ENCODE measurements around the gene WDR82.

WDR82 gene

DNA sequence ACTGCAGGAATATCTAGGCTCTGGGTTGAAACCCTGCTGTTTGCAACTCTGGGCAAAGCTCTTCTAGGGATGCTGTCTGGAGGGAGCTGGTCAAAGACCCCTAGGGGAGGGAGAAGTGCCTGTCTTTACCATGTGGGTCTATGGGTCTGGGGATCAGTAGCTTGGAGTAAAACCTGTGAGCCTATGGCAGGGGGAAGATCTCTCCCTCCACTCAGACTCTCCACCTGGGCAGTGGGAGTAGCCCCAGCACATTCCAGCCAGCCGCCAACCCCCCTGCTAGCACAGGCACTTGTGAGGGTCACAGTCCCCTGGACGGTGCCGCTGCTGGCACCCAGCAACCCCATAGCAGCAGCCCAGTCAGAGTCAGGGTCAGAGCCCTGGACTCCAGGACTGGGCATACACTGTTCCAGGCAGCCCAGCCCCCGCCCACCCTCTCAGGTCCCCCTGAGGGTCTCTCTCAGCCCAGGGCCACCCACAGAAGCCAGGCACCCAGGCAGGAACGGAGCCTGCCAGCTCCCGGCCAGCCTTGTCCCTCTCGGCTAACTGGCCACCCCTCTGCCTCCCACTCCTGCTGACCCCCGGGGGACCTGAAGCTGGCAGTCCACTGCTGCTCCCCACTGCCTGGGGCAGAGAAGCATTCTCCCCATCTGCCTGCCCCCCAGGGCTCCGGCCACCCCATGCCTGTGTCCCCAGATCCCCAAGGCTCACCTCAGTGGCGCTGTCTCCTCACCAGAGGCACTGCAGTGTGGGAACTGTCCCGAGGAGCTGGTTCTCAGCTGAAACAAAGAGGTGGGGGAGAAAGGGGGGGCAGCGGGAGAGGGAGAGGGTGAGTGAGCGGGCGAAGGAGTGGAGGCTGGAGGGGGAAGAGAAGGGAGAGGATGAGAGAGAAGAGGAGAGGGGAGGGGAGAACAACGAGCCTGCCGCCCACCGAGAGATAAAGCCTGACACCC is 20.0 kb upstream of the WDR82 start:
- H3K4me1 ChIP-seq: no peaks in the 10 kb centered on the region
- DNase-seq (ENCODE audit: low spot score in 2 of 2): no peak
- H3K27me3 ChIP-seq (ENCODE audit: low read depth): peaks cover 11% of the 10 kb centered on the region
- no peaks in the 10 kb centered on the region for H3K9me3 ChIP-seq
- H3K4me3 ChIP-seq: no peak overlapping the region
- H3K36me3 ChIP-seq (replicated peaks): no peaks in the 10 kb centered on the region
- in situ Hi-C loops (cut with MboI; ENCODE audit: low sequenced_read_pairs): no loop called here

DNA sequence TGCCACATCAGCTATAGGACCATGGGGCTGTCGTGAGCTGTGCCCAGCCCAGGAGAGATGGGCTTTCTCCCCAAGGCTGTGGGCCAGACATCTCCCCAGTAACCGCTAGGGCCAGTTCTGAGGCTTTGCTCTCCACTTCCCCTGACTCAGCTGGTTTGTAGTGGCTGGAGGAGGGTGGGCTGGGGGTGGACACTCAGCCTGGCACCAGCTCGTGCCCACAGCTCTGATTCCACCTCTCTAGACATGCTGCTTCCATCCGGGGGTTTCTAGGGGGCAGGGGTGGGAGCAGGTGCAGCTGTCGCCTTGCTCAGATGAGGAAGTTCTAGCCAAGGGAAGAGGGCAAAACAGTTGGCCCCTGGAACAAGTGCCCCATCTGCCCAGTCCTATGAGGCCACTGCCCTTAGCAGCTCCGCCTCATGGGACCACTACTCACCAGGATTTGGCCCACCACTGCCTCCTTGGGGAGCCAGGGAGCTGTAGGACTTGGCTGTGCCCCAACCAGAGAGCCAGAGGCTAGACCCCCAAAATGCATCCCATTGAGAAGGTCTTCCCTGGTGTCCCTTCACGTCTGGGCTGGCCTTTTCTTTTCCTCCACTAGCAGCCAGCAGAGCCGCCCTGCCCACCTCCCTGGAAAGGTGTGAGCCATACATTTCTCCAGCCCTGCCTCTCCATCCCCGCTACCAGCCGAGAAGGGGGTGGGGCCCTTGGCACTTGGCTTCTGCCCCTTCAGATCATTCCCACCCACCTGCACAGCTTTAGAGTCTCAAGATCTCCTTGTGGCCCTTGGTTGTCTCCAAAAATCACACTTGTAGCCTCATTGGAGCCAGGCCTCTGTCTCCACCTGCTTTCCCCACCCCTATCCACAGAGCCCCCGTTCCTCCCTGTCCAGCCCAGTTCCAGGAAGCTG is 19.0 kb upstream of the WDR82 start:
- no peaks in the 10 kb centered on the region for H3K9me3 ChIP-seq
- no peaks in the 10 kb centered on the region for H3K4me1 ChIP-seq
- H3K27me3 ChIP-seq (ENCODE audit: low read depth): peaks cover 11% of the 10 kb centered on the region
- H3K36me3 ChIP-seq (replicated peaks): no peaks in the 10 kb centered on the region
- DNase-seq (ENCODE audit: low spot score in 2 of 2): no peak
- in situ Hi-C loops (cut with MboI; ENCODE audit: low sequenced_read_pairs): no loop called here
- no peak overlapping the region for H3K4me3 ChIP-seq

DNA sequence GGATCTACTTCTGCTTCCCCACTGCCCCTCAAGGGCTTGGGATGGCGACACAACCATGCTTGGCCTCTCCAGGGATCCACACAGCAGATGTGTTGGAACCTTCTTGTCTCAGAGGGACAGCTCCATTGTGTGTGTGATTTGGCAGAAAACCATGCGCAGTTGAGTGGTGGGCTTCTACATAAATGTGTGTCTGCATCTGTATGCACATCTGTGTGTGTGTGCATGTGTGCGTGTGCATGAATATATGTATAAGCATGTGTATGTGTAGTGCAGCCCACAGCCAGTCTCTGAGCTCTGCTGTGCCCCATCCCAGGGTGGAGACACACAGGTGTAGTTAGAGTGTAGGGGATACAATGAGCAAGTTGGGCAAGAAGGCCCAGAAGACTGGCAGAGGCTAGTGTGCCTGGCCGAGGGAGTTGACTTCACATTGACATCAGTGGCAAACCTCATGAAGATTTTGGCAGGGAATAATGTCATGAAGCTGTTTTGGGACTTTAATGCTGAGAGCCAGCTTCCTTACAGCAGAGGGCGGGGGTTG is 17.3 kb upstream of the WDR82 start:
- in situ Hi-C loops (cut with MboI; ENCODE audit: low sequenced_read_pairs): no loop called here
- H3K4me1 ChIP-seq: no peaks in the 10 kb centered on the region

DNA sequence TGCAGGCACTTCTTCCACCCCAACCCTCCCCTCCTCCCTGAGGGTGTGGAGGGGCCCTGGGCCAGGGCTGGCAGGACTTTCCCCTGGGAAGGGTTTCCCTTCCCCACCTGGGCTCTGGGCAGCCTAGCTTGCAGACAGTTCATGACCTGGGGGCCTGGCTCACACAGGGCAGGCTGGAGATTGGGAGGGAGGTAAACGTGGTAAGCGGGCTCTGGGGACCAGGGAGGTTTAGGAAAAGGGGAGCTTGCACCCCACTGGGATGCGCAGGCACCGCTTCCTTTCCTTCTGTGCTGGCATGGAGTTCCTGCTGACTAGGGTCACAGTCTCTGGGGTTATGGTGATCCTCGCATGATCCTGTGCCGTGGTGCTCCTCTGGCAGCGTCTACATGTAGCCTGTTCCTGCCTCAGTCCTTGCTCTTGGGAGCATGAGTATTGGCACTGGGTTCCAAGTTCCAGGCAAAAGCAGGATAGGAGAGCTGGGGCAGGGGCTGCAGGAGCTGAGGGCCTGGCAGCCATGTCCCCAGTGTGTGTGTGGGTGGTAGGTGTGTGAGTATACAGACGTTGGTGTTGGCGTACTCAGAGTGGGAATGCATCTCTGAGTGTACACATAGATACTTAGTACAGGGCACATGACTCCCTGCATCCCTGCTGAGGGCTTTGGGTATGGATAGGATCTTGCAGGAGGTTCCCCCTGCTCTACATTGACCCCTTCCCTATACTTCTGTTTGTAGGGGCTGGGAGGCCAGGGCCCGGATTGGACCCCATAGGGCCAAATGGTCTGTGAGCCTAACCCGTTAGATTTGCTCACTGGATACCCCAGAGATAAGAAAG is 16.1 kb upstream of the WDR82 start:
- Histone ChIP-seq H3K9me3 (no peaks in the 10 kb centered on the region), H3K27me3 (ENCODE audit: low read depth) (peaks cover 5% of the 10 kb centered on the region), H3K4me1 (no peaks in the 10 kb centered on the region), H3K36me3 (replicated peaks) (no peaks in the 10 kb centered on the region), H3K4me3 (no peak overlapping the region)
- in situ Hi-C loops (cut with MboI; ENCODE audit: low sequenced_read_pairs): no loop called here
- DNase-seq (ENCODE audit: low spot score in 2 of 2): no peak

More for the DNA sequence above, 17.3 kb upstream of the WDR82 start:
- peaks cover 11% of the 10 kb centered on the region for H3K27me3 ChIP-seq (ENCODE audit: low read depth)
- H3K9me3 ChIP-seq: no peaks in the 10 kb centered on the region
- H3K4me3 ChIP-seq: no peak overlapping the region
- H3K36me3 ChIP-seq (replicated peaks): no peaks in the 10 kb centered on the region
- DNase-seq (ENCODE audit: low spot score in 2 of 2): no peak

DNA sequence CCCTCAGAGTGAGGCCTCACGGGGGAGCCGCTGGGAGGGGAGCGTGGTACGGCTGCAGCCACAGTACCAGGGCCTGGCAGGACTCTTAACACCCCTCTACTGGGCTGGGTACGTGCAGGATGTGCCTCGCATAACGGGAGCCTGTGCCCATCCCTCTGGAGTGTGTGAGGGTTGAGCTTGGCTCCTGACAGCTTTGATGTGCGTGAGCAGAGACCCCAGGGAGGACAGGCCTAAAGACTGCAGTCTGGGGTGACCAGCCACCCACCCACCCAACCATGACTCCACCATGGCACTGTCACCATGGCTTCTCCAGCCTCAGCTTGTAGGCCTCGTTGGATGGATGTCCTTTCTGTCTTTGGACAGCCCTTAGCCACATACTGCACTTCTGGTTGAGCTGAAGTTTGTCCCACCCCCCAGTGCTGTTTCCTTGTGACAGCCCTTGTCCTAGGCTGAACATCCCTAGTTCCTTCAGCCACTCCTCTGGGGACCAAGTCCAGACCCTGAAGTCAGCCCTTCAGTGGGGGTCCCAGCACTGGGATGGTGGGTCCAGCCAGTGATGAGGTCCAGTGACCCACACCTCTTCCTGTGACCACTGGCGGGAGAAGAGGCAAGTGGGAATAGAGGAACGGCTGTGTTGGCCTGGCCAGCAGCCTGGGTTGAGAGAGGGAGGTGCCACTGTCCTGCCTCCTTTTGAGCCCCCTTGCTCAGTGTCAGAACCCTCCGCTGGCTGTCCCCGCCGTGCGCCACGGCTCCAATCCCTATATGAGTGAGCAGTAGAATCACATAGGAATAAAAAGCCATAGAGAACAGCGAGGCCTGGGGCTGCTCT is 15.3 kb upstream of the WDR82 start:
- no peaks in the 10 kb centered on the region for H3K9me3 ChIP-seq
- H3K27me3 ChIP-seq (ENCODE audit: low read depth): no peaks in the 10 kb centered on the region
- H3K4me1 ChIP-seq: no peaks in the 10 kb centered on the region
- H3K36me3 ChIP-seq (replicated peaks): no peaks in the 10 kb centered on the region
- DNase-seq (ENCODE audit: low spot score in 2 of 2): no peak
- H3K4me3 ChIP-seq: no peak overlapping the region
- in situ Hi-C loops (cut with MboI; ENCODE audit: low sequenced_read_pairs): no loop called here

DNA sequence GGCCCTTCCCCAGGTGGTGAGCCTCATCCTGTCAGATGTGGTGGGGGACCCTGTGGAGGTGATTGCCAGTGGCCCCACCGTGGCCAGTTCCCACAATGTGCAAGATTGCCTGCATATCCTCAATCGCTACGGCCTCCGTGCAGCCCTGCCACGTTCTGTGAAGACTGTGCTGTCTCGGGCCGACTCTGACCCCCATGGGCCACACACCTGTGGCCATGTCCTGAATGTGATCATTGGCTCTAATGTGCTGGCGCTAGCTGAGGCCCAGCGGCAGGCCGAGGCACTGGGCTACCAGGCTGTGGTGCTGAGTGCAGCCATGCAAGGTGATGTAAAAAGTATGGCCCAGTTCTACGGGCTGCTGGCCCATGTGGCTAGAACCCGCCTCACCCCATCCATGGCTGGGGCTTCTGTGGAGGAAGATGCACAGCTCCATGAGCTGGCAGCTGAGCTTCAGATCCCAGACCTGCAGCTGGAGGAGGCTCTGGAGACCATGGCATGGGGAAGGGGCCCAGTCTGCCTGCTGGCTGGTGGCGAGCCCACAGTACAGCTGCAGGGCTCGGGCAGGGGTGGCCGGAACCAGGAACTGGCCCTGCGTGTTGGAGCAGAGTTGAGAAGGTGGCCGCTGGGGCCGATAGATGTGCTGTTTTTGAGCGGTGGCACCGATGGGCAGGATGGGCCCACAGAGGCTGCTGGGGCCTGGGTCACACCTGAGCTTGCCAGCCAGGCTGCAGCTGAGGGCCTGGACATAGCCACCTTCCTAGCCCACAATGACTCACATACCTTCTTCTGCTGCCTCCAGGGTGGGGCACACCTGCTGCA is 14.0 kb upstream of the WDR82 start:
- in situ Hi-C loops (cut with MboI; ENCODE audit: low sequenced_read_pairs): no loop called here
- H3K9me3 ChIP-seq: no peaks in the 10 kb centered on the region
- DNase-seq (ENCODE audit: low spot score in 2 of 2): no peak
- no peak overlapping the region for H3K4me3 ChIP-seq
- no peaks in the 10 kb centered on the region for H3K36me3 ChIP-seq (replicated peaks)
- no peaks in the 10 kb centered on the region for H3K27me3 ChIP-seq (ENCODE audit: low read depth)
- H3K4me1 ChIP-seq: no peaks in the 10 kb centered on the region

DNA sequence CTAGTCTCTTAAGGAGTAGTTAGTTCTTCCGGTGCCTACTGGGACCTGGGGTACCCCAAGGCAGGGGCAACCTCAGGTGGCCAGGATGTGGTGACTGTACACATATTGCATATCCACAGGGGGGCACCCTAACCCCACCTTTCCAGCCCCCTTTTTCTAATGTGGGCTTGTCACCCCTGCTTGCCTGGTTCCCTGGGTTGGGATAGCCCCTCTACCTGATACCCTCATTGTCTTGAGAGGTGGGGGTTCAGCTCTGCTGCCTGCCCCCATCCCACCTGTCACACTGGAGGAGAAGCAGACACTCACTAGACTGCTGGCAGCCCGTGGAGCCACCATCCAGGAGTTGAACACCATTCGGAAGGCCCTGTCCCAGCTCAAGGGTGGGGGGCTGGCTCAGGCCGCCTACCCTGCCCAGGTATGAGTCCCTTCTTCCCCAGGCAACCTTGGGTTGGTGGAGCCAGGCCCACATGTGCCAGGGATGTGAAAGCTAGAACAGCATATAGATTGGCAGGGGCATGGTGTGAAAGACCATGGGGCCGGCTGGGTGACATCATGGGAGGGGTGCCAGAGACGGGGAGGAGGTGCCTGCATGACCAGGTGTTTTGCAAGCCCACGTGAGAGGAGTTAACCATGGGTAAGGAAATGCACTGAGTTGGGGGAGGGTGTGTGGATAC is 13.2 kb upstream of the WDR82 start:
- Histone ChIP-seq H3K4me1 (peaks cover 3% of the 10 kb centered on the region; the same call in 1 of the 2 replicates), H3K36me3 (replicated peaks) (no peaks in the 10 kb centered on the region; the same call in 1 of the 2 replicates), H3K9me3 (no peaks in the 10 kb centered on the region), H3K4me3 (no peak overlapping the region), H3K27me3 (ENCODE audit: low read depth) (no peaks in the 10 kb centered on the region)
- in situ Hi-C loops (cut with MboI; ENCODE audit: low sequenced_read_pairs): no loop called here
- peak in 1 of 2 experiments; percentile 53 for DNase-seq (ENCODE audit: low spot score in 2 of 2)

DNA sequence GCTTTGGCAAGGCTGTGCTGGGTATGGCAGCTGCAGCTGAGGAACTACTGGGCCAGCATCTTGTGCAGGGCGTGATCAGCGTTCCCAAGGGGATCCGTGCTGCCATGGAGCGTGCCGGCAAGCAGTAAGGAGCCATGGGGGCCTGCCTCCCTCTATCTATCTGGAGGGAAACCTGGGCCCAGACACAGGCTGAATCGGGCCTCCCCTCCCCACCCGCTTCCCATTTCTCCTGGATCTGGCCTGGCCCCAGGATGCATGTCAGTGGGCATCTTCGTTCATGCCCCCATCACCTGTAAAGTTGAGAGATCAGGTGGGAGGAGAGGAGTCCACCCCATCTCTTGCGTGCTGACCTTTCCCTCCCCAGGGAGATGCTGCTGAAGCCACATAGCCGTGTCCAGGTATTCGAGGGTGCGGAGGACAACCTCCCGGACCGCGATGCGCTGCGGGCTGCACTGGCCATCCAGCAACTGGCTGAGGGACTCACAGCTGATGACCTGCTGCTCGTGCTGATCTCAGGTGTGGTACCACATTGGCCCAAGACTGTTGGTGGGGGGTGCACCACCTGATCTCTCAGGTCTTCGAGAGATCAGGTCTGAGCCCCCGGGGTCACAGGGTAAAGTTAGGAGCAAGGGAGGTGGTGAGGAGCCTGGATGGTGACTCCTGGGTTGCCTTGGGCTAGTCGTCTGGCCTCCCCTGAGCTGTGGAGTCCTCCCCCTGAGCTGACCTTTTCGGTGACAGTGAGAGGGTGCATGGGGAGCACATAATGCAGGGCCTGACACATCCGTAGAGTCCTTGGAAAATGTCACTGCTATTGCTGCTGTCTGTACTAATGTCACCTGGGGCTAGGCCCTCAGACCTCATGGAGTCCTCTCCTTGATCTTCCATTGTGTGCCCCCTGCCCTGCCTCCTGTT is 12.4 kb upstream of the WDR82 start:
- peaks cover 4% of the 10 kb centered on the region for H3K4me1 ChIP-seq
- no peaks in the 10 kb centered on the region for H3K27me3 ChIP-seq (ENCODE audit: low read depth)
- in situ Hi-C loops (cut with MboI; ENCODE audit: low sequenced_read_pairs): no loop called here

DNA sequence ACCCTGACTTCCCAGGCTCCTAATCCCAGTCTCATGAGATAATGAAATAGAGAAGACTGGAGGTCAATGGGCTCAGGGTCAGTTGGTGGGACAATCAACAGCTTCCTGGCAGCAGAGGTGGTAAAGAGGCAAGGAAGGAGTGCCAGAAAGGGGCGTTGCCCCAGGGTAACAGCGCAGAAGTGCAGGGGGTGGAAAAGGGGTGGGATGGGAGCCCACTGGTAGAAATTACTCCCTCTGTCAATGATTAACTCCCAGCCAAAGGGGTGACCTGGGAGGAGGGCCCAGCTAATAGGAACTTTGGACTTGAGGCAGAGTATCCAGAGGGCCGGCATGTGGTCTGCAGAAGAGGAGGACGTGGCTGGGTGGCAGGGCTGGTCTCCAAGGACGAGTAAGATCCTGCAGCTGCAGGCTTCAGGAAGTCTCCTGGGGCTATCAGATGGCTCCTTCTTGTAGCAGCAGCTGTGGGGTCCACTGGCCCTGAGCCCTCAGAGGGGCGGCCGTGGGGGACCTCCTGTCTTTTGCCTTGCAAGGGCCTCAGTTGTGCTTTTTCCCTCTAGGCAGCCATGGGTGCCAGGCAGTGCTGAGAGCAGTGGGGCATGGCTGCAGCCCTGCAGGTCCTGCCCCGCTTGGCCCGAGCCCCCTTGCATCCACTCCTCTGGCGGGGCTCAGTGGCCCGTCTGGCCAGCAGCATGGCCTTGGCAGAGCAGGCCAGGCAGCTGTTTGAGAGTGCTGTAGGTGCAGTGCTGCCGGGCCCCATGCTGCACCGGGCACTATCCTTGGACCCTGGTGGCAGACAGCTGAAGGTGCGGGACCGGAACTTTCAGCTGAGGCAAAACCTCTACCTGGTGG is 11.5 kb upstream of the WDR82 start:
- no peaks in the 10 kb centered on the region; the same call in 1 of the 2 replicates for H3K36me3 ChIP-seq (replicated peaks)
- no peaks in the 10 kb centered on the region for H3K27me3 ChIP-seq (ENCODE audit: low read depth)
- in situ Hi-C loops (cut with MboI; ENCODE audit: low sequenced_read_pairs): no loop called here
- no peaks in the 10 kb centered on the region for H3K9me3 ChIP-seq
- DNase-seq (ENCODE audit: low spot score in 2 of 2): no peak
- peaks cover 4% of the 10 kb centered on the region for H3K4me1 ChIP-seq
- H3K4me3 ChIP-seq: no peak overlapping the region

More for the DNA sequence above, 12.4 kb upstream of the WDR82 start:
- Histone ChIP-seq H3K4me3 (no peak overlapping the region), H3K36me3 (replicated peaks) (no peaks in the 10 kb centered on the region; the same call in 1 of the 2 replicates), H3K9me3 (no peaks in the 10 kb centered on the region)
- DNase-seq (ENCODE audit: low spot score in 2 of 2): no peak

DNA sequence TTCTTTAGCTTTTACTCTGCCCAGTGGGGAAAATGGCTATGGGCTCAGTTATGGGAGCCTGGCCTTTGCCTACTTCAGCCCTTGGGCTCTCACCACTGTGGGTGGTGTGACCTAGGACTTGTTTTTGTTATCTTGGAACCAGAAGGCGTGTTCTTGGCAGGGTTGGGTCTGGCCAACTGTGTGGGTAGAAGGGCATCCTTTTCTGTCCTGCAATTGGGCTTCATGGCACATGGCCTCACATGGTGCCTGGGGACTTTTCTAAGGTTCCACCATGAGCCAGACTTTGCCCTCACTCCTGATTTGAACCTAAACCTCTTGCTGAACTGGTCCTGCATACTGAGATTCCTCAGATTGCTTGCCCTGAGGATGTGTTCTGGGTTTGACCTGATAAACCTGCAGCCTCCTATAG is 10.9 kb upstream of the WDR82 start:
- no peaks in the 10 kb centered on the region for H3K27me3 ChIP-seq (ENCODE audit: low read depth)
- no peaks in the 10 kb centered on the region for H3K9me3 ChIP-seq
- no peak overlapping the region for H3K4me3 ChIP-seq
- H3K36me3 ChIP-seq (replicated peaks): no peaks in the 10 kb centered on the region; the same call in 1 of the 2 replicates
- in situ Hi-C loops (cut with MboI; ENCODE audit: low sequenced_read_pairs): no loop called here
- DNase-seq (ENCODE audit: low spot score in 2 of 2): no peak
- peaks cover 4% of the 10 kb centered on the region for H3K4me1 ChIP-seq

All from HAP-1 (cell line).